K562 (cell line): ENCODE data around the gene TMEFF2. TPM values are rescaled to one million over a fixed set of nuclear protein-coding genes. Genes with fewer than 3 reads are reported as not detected.

Source experiments
- ATAC-seq: fragments of 200-7000 bp; cut with Tn5 transposase; 3 replicates; pipeline ENCODE4 v1.9.1; 2020; ENCODE audit warnings: moderate library complexity
- BruUV-seq: library from RNA; stranded (reverse); fragments of 400-500 nt; replicated peaks from 2 replicates; lab custom pipeline; 2021; lab: Mats Ljungman, UMichigan
- CTCF ChIA-PET: fragments of 300-600 bp; formaldehyde crosslinking; extraction: SDS; loops from one replicate; lab custom pipeline; 2021; ENCODE audit warnings: low intra/inter-chr PET ratio; lab: Yijun Ruan, JAX
- POLR2A ChIA-PET: fragments of 300-600, 350-650 bp; sonication (Branson Sonifier 250); formaldehyde crosslinking; extraction: SDS; loops from one replicate; lab custom pipeline; 2021; ENCODE audit warnings: antibody characterized with exemption, inconsistent platforms; lab: Yijun Ruan, JAX
- DNase-seq, 4 experiments: peaks; one replicate each; pipeline versions ENCODE4 v3.0.0 to v3.0.0-alpha.2; 2011 to 2018; ENCODE audit warnings: low spot score in 3 of 4, mixed read lengths in 3 of 4; ENCODE audit errors: extremely low read depth in 1 of 4
- FAIRE-seq: peaks from 2 replicates; lab custom pipeline; 2011; peaks lifted over from hg19 to GRCh38; lab: Jason Lieb, UNC
- H2AFZ ChIP-seq: 2 replicates; pipeline ENCODE4 v1.6.0; 2011; ENCODE audit warnings: low read depth, low read length, control low read depth, inconsistent platforms
- H3K27ac ChIP-seq: fragments of 200-600 bp; 3 replicates; pipeline ENCODE4 v1.8.0; 2011; ENCODE audit warnings: low read depth, mild to moderate bottlenecking, control low read depth, inconsistent platforms, low read length, moderate library complexity, mixed read lengths; ENCODE audit errors: extremely low read depth
- H3K27me3 ChIP-seq, 2 experiments: fragments of 300-600 bp in 1 of 2; 2 replicates in 1 of 2; 3 replicates in 1 of 2; pipeline versions ENCODE4 v1.6.0 to v1.8.0; 2011; ENCODE audit warnings: inconsistent platforms in 2 of 2, low read length in 2 of 2, mild to moderate bottlenecking in 1 of 2, mixed read lengths in 1 of 2, moderate library complexity in 1 of 2; ENCODE audit not compliant: control insufficient read depth in 2 of 2, insufficient read depth in 2 of 2
- H3K36me3 ChIP-seq: fragments of 300-600 bp; 3 replicates; pipeline ENCODE4 v1.8.0; 2011; ENCODE audit warnings: mild to moderate bottlenecking, low read length, inconsistent platforms; ENCODE audit not compliant: control insufficient read depth, insufficient read depth
- H3K4me1 ChIP-seq, 2 experiments: fragments of 200-600 bp in 1 of 2; replicated peaks in 1 of 2; 2 replicates in 1 of 2; 3 replicates in 1 of 2; pipeline versions ENCODE4 v1.5.1 to v1.8.0; 2011; ENCODE audit warnings: inconsistent platforms in 2 of 2, low read length in 2 of 2, mild to moderate bottlenecking in 1 of 2, mixed read lengths in 1 of 2, moderate library complexity in 1 of 2; ENCODE audit not compliant: control insufficient read depth in 2 of 2, insufficient read depth in 2 of 2
- H3K4me2 ChIP-seq: 2 replicates; pipeline ENCODE4 v1.6.1; 2011; ENCODE audit warnings: low read length, control low read depth, inconsistent platforms, mixed read lengths; ENCODE audit not compliant: insufficient read depth
- H3K4me3 ChIP-seq: fragments of 200-600 bp; sonication (generic), shearing (Covaris generic); 2 replicates; pipeline ENCODE4 v1.5.1; 2016; ENCODE audit warnings: control low read depth, inconsistent platforms
- H3K79me2 ChIP-seq: fragments of 200-600 bp; 3 replicates; pipeline ENCODE4 v1.8.0; 2011; ENCODE audit warnings: low read length, inconsistent platforms; ENCODE audit not compliant: control insufficient read depth, insufficient read depth
- H3K9ac ChIP-seq, 2 experiments: 2 replicates each; pipeline versions ENCODE4 v1.6.0 to v1.6.1; 2011; ENCODE audit warnings: low read depth in 2 of 2, low read length in 2 of 2, control low read depth in 1 of 2, inconsistent platforms in 1 of 2, mild to moderate bottlenecking in 1 of 2, mixed read lengths in 1 of 2; ENCODE audit not compliant: insufficient read depth in 1 of 2
- H3K9me1 ChIP-seq: one replicate; pipeline ENCODE4 v1.6.0; 2011; ENCODE audit warnings: inconsistent platforms, mild to moderate bottlenecking, low read length, moderate library complexity; ENCODE audit not compliant: control insufficient read depth, insufficient read depth
- H3K9me3 ChIP-seq: replicated peaks from 2 replicates; pipeline ENCODE4 v1.5.1; 2011; ENCODE audit warnings: low read depth, low read length, inconsistent platforms; ENCODE audit not compliant: control insufficient read depth, insufficient read depth
- H4K20me1 ChIP-seq: replicated peaks from 2 replicates; pipeline ENCODE4 v1.6.1; 2011; ENCODE audit warnings: low read length, inconsistent platforms, mixed read lengths; ENCODE audit not compliant: control insufficient read depth, insufficient read depth
- HEY1 ChIP-seq: fragments of 250-450 bp; sonication (Bioruptor Pico); IDR thresholded peaks from 2 replicates; pipeline ENCODE4 v1.5.0; 2020; ENCODE audit warnings: mild to moderate bottlenecking, moderate library complexity, borderline replicate concordance
- KLF13 ChIP-seq: fragments of 450-650 bp; IDR thresholded peaks from 2 replicates; pipeline ENCODE4 v1.6.1; 2016; ENCODE audit warnings: missing genetic modification characterization, low read depth, mild to moderate bottlenecking, missing compliant biosample characterization, moderate library complexity, borderline replicate concordance
- PHF21A ChIP-seq: fragments of 450-650 bp; IDR thresholded peaks from 2 replicates; pipeline ENCODE4 v1.6.1; 2017; ENCODE audit warnings: low read depth, borderline replicate concordance
- WGBS: fragments of 100-300 bp; shearing (Covaris generic); methylation state at CpG from one replicate; pipeline ENCODE4 v1.1.6; 2016; ENCODE audit warnings: low coverage, mixed read lengths; ENCODE audit not compliant: insufficient coverage; ENCODE audit errors: missing lambda C conversion rate; 5-methylcytosine and 5-hydroxymethylcytosine counted together
- in situ Hi-C: fragments of 300-500 bp; cut with MboI; formaldehyde crosslinking; loops from 4 replicates; pipeline ENCODE4 v1.15.0; 2018; ENCODE audit warnings: inconsistent platforms, mixed read lengths
- intact Hi-C: fragments of 100-400 bp; cut with micrococcal nuclease; formaldehyde crosslinking; loops from 2 replicates; pipeline ENCODE4 v1.14.2; 2022
- polyA plus RNA-seq, 8 experiments: library from polyadenylated mRNA; depleted of rRNA in 4 of 8; stranded (reverse) in 5 of 8; unstranded in 3 of 8; fragments of >200 nt; fragmentation: Nextera tagmentation in 2 of 8; fragmentation: Illumina TruSeq in 1 of 8; extraction: Ambion mirVana in 2 of 8; extraction: Trizol in 1 of 8; gene quantifications; 2 replicates each; pipeline versions ENCODE4 v1.2.1 to v1.2.3, GENCODE V29; 2011 to 2014; ENCODE audit warnings: inconsistent platforms in 1 of 8, missing spikeins in 1 of 8
- total RNA-seq, 7 experiments: library from RNA; depleted of rRNA in 6 of 7; stranded (reverse); fragments of >200 nt in 6 of 7; fragmentation: Illumina TruSeq in 2 of 7; extraction: Trizol in 2 of 7; gene quantifications; 2 replicates each; pipeline versions ENCODE4 v1.2.1 to v1.2.3, GENCODE V29; 2011 to 2021; ENCODE audit warnings: low replicate concordance in 1 of 7
- TF ChIP-seq, protein P1 (sequence below): IDR thresholded peaks from 2 replicates; pipeline ENCODE4 v1.6.1; 2016; ENCODE audit warnings: missing genetic modification characterization, missing compliant biosample characterization
- TF ChIP-seq, protein P2 (sequence below): sonication (generic); formaldehyde crosslinking; IDR thresholded peaks from 2 replicates; pipeline ENCODE4 v1.8.0; 2023; ENCODE audit warnings: missing genetic modification reagents, mild to moderate bottlenecking, borderline replicate concordance

Gene TMEFF2
- total and polyA plus RNA-seq, 9 of the 15 experiments (the other 6 are each of a cell fraction or from before 2014, with no cell fraction given): 1.4 TPM; not detected in 8

DNA sequence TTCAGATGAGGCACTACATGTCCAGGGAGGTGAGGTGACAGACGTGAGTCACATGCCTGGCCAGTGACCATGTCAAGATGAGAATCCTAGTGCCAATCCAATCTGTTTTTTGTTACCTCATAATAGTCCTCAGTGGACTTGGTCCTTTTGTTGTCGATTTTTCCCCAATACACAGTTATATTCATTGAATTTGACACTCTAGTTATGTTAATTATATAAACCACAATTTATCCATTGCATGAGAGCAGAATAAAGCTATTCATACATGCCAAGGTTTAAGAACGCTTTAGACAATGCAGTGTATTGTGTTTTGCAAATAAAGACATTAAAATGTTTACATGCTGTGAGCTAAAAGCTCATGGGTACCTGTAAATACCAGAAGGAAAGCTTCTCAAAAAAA is 21.6 kb upstream of the TMEFF2 start:
- Histone ChIP-seq H3K27me3 (no peaks in the 10 kb centered on the region), H2AFZ (no peak overlapping the region), H3K36me3 (no peaks in the 10 kb centered on the region), H3K4me1 (no peaks in the 10 kb centered on the region), H3K27ac (no peak overlapping the region), H3K79me2 (no peaks in the 10 kb centered on the region), H3K4me3 (no peak overlapping the region), H3K9ac (no peak overlapping the region), H3K9me3 (no peaks in the 10 kb centered on the region), H3K4me2 (no peak overlapping the region), H4K20me1 (no peaks in the 10 kb centered on the region), H3K9me1 (no peaks in the 10 kb centered on the region)
- in situ Hi-C loops (no loop called here), intact Hi-C loops (no loop called here)
- DNase-seq (no peak), FAIRE-seq (no peak), ATAC-seq (no peak)
- WGBS: 0% methylated on average over 3 of the region's 3 CpGs
- no TSS peak for BruUV-seq
- no peak for TF ChIP-seq PHF21A
- TF ChIP-seq, protein P1, sequence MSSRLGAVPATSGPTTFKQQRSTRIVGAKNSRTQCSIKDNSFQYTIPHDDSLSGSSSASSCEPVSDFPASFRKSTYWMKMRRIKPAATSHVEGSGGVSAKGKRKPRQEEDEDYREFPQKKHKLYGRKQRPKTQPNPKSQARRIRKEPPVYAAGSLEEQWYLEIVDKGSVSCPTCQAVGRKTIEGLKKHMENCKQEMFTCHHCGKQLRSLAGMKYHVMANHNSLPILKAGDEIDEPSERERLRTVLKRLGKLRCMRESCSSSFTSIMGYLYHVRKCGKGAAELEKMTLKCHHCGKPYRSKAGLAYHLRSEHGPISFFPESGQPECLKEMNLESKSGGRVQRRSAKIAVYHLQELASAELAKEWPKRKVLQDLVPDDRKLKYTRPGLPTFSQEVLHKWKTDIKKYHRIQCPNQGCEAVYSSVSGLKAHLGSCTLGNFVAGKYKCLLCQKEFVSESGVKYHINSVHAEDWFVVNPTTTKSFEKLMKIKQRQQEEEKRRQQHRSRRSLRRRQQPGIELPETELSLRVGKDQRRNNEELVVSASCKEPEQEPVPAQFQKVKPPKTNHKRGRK (tag): no peak
- ChIA-PET CTCF (no interaction called here), POLR2A (no interaction called here)

GRCh38 chr2:192215096-192215877 is 20.6 kb upstream of the TMEFF2 start:
- BruUV-seq: no TSS peak
- Histone ChIP-seq H3K4me2 (no peak overlapping the region), H3K79me2 (no peaks in the 10 kb centered on the region), H3K36me3 (no peaks in the 10 kb centered on the region), H3K27ac (no peak overlapping the region), H3K9ac (no peak overlapping the region), H3K9me3 (no peaks in the 10 kb centered on the region), H2AFZ (no peak overlapping the region), H3K4me1 (no peaks in the 10 kb centered on the region), H3K27me3 (no peaks in the 10 kb centered on the region), H4K20me1 (no peaks in the 10 kb centered on the region), H3K9me1 (no peaks in the 10 kb centered on the region), H3K4me3 (no peak overlapping the region)
- CTCF ChIA-PET: no interaction called here
- ATAC-seq (no peak), DNase-seq (no peak), FAIRE-seq (no peak)
- intact Hi-C loops: no loop called here
- POLR2A ChIA-PET: no interaction called here
- in situ Hi-C loops: no loop called here
- TF ChIP-seq, protein P2, sequence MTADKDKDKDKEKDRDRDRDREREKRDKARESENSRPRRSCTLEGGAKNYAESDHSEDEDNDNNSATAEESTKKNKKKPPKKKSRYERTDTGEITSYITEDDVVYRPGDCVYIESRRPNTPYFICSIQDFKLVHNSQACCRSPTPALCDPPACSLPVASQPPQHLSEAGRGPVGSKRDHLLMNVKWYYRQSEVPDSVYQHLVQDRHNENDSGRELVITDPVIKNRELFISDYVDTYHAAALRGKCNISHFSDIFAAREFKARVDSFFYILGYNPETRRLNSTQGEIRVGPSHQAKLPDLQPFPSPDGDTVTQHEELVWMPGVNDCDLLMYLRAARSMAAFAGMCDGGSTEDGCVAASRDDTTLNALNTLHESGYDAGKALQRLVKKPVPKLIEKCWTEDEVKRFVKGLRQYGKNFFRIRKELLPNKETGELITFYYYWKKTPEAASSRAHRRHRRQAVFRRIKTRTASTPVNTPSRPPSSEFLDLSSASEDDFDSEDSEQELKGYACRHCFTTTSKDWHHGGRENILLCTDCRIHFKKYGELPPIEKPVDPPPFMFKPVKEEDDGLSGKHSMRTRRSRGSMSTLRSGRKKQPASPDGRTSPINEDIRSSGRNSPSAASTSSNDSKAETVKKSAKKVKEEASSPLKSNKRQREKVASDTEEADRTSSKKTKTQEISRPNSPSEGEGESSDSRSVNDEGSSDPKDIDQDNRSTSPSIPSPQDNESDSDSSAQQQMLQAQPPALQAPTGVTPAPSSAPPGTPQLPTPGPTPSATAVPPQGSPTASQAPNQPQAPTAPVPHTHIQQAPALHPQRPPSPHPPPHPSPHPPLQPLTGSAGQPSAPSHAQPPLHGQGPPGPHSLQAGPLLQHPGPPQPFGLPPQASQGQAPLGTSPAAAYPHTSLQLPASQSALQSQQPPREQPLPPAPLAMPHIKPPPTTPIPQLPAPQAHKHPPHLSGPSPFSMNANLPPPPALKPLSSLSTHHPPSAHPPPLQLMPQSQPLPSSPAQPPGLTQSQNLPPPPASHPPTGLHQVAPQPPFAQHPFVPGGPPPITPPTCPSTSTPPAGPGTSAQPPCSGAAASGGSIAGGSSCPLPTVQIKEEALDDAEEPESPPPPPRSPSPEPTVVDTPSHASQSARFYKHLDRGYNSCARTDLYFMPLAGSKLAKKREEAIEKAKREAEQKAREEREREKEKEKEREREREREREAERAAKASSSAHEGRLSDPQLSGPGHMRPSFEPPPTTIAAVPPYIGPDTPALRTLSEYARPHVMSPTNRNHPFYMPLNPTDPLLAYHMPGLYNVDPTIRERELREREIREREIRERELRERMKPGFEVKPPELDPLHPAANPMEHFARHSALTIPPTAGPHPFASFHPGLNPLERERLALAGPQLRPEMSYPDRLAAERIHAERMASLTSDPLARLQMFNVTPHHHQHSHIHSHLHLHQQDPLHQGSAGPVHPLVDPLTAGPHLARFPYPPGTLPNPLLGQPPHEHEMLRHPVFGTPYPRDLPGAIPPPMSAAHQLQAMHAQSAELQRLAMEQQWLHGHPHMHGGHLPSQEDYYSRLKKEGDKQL: no peak
- no peak for TF ChIP-seq HEY1 (CRISPR knock-in tag)
- no peak for TF ChIP-seq KLF13 (tag)
